HEK293 (cell line): ENCODE results near the gene SNN.

Experiments used
- CTCF ChIP-seq: fragments of 450-650 bp; formaldehyde crosslinking; IDR thresholded peaks from 2 replicates; pipeline ENCODE4 v1.5.1; 2016; ENCODE audit warnings: missing biosample characterization, missing genetic modification characterization
- GLI2 ChIP-seq: fragments of 450-650 bp; formaldehyde crosslinking; IDR thresholded peaks from 2 replicates; pipeline ENCODE4; 2017; ENCODE audit warnings: missing biosample characterization, missing genetic modification characterization, low read depth, borderline replicate concordance
- HOXA7 ChIP-seq: sonication (generic); formaldehyde crosslinking; IDR thresholded peaks from 2 replicates; pipeline ENCODE4 v1.8.1; 2022; ENCODE audit warnings: missing genetic modification reagents, borderline replicate concordance
- KLF10 ChIP-seq: fragments of 450-650 bp; IDR thresholded peaks from 2 replicates; pipeline ENCODE4 v1.5.1; 2018; ENCODE audit warnings: missing biosample characterization, mild to moderate bottlenecking, missing genetic modification characterization
- KLF7 ChIP-seq: fragments of 450-650 bp; formaldehyde crosslinking; IDR thresholded peaks from 2 replicates; pipeline ENCODE4 v1.5.1; 2016; ENCODE audit warnings: missing biosample characterization, missing genetic modification characterization, borderline replicate concordance
- MYNN ChIP-seq: fragments of 450-650 bp; formaldehyde crosslinking; IDR thresholded peaks from 2 replicates; pipeline ENCODE4 v1.5.1; 2016; ENCODE audit warnings: missing biosample characterization, missing genetic modification characterization, borderline replicate concordance
- SETDB1 ChIP-seq: IDR thresholded peaks from one replicate; pipeline ENCODE4 v1.6.1; 2017; ENCODE audit warnings: mild to moderate bottlenecking, low read length, moderate library complexity, mixed read lengths; ENCODE audit not compliant: insufficient read length
- ZNF114 ChIP-seq: fragments of 450-650 bp; formaldehyde crosslinking; IDR thresholded peaks from 2 replicates; pipeline ENCODE4 v1.5.0; 2017; ENCODE audit warnings: missing biosample characterization, missing genetic modification characterization
- ZNF138 ChIP-seq: fragments of 450-650 bp; formaldehyde crosslinking; IDR thresholded peaks from 2 replicates; pipeline ENCODE4 v1.5.1; 2016; ENCODE audit warnings: missing biosample characterization, missing genetic modification characterization, borderline replicate concordance
- ZNF146 ChIP-seq: fragments of 450-650 bp; formaldehyde crosslinking; IDR thresholded peaks from 2 replicates; pipeline ENCODE4 v1.5.1; 2016; ENCODE audit warnings: missing biosample characterization, missing genetic modification characterization
- ZNF184 ChIP-seq: fragments of 450-650 bp; IDR thresholded peaks from 2 replicates; pipeline ENCODE4 v1.5.1; 2018; ENCODE audit warnings: missing biosample characterization, mild to moderate bottlenecking, missing genetic modification characterization
- ZSCAN30 ChIP-seq: fragments of 450-650 bp; IDR thresholded peaks from 2 replicates; pipeline ENCODE4 v1.5.1; 2018; ENCODE audit warnings: missing biosample characterization, mild to moderate bottlenecking, missing genetic modification characterization, moderate library complexity

DNA sequence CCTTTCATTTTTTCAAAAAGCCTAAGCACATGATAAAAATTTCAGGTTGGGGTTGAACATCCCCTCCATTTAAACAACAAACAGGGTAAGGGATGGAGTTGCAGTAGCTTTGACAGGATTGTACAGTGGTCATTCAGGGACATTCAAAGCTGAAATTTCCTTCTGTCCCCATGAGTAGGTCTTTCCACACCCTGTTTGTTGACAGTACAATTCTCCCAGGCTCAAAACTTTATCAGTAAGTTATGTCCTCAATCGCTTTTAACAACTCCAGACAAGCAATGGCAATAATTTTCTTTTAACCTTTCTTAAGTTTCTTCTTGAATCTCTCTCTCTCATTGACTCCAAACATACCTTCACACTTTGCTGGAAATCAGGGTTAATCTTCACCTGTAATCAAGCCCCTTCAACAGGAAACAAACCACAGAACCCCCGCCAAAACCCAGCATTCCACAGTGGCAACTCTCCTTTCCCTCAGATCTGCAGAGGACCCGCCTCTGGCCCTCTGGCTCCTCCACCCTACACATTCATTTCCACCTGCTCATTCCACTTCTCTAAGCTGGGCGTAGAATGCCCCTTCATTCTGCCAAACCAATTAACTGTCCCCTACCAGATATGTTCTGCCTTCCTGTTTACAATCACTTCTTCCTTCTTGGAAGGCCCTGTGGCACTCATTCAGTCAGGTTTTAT, 53.7 kb downstream of the SNN start:
- TF ChIP-seq SETDB1 (no peak), ZNF184 (tag by site-specific recombination) (no peak), ZNF146 (tag by site-specific recombination) (no peak), CTCF (tag by site-specific recombination) (no peak), KLF7 (tag by site-specific recombination) (no peak), ZNF114 (no peak), KLF10 (tag by site-specific recombination) (no peak), GLI2 (tag by site-specific recombination) (no peak), MYNN (tag by site-specific recombination) (no peak), ZNF138 (no peak), HOXA7 (no peak), ZSCAN30 (tag by site-specific recombination) (no peak)
